BLaER1 treated with 17β-estradiol and CSF1 and Interleukin-3, amounts not matched to agents 10 nM and 100 nM (cell line): Measurements from ENCODE around the gene EYA3.

ENCODE experiments used
- H3K27ac ChIP-seq, 11 experiments: shearing (Covaris generic); formaldehyde crosslinking; 2 replicates each; pipeline ENCODE4 v1.8.1; 2022
- H3K27me3 ChIP-seq, 11 experiments: shearing (Covaris generic); formaldehyde crosslinking; 2 replicates each; pipeline ENCODE4 v1.8.1; 2022
- H3K36me3 ChIP-seq, 11 experiments: shearing (Covaris generic); formaldehyde crosslinking; 2 replicates each; pipeline ENCODE4 v1.8.1; 2022
- H3K4me1 ChIP-seq, 10 experiments: shearing (Covaris generic); formaldehyde crosslinking; 2 replicates each; pipeline ENCODE4 v1.8.1; 2022
- H3K4me2 ChIP-seq, 11 experiments: shearing (Covaris generic); formaldehyde crosslinking; 2 replicates each; pipeline ENCODE4 v1.8.1; 2022
- H3K4me3 ChIP-seq, 10 experiments: shearing (Covaris generic); formaldehyde crosslinking; 2 replicates each; pipeline ENCODE4 v1.8.1; 2022
- H3K9ac ChIP-seq, 11 experiments: shearing (Covaris generic); formaldehyde crosslinking; 2 replicates each; pipeline ENCODE4 v1.8.1; 2022
- H3K9me3 ChIP-seq, 11 experiments: shearing (Covaris generic); formaldehyde crosslinking; replicated peaks in 1 of 11; 2 replicates each; pipeline ENCODE4 v1.8.1; 2022
- H4K20me1 ChIP-seq, 11 experiments: shearing (Covaris generic); formaldehyde crosslinking; 2 replicates each; pipeline ENCODE4 v1.8.1; 2022
- Cebpa-rat ChIP-seq, 11 experiments: shearing (Covaris generic); IDR thresholded peaks; 2 replicates each; pipeline ENCODE4 v1.8.1; 2022

Gene EYA3

DNA sequence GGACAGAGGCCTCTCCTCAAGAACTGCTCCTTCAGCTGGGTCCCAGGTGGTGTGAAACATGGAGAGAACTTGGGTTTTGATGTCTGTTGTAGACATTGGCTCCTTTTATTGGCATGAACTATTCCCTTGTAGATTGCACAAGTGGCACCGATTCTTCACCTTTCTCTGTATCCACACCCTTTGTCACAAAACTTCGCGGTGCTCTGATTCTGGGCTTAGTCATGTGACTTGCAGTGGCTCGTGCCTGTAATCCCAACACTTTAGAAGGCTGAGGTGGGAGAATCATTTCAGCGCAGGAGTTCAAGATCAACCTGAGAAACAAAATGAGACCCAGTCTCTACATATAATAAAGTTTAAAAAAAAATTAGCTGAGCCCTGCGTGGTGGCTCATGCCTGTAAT is 42.5 kb upstream of the EYA3 start:
- peaks cover 48 to 96% (median 60%) of the 10 kb centered on the region in 10 experiments for H3K4me1 ChIP-seq

GRCh38 chr1:28129150-28129549 is 40.7 kb upstream of the EYA3 start:
- H3K4me1 ChIP-seq, result peaks cover 40 to 96% (median 61%) of the 10 kb centered on the region in 10 experiments
- H3K4me2 ChIP-seq, result peak overlapping the region in 5 of 11 experiments; percentile 78 to 97 (median 92); a peak in 10 of 22 replicates
- H3K4me3 ChIP-seq, result no peak overlapping the region
- peak overlapping the region in 2 of 11 experiments; percentile 7 to 11; a peak in 2 of 22 replicates for H3K9ac ChIP-seq
- H3K27ac ChIP-seq, result peak overlapping the region in 7 of 11 experiments; percentile 4 to 91 (median 80); a peak in 9 of 22 replicates
- no peaks in the 10 kb centered on the region for H3K27me3 ChIP-seq
- peaks cover 0 to 7% (median 0%) of the 10 kb centered on the region in 11 experiments; a peak in 1 of 22 replicates for H3K36me3 ChIP-seq
- no peaks in the 10 kb centered on the region for H4K20me1 ChIP-seq
- TF ChIP-seq Cebpa-rat (IDR thresholded peaks at IDR 0.05), result no peak
- H3K9me3 ChIP-seq, result peaks cover 11 to 14% (median 12%) of the 10 kb centered on the region in 11 experiments

More for the DNA sequence above, 42.5 kb upstream of the EYA3 start:
- Histone ChIP-seq H3K27ac (no peak overlapping the region), H3K4me3 (no peak overlapping the region), H3K9me3 (peaks cover 15 to 24% (median 20%) of the 10 kb centered on the region in 11 experiments), H3K27me3 (no peaks in the 10 kb centered on the region), H3K36me3 (peaks cover 0 to 7% (median 0%) of the 10 kb centered on the region in 11 experiments; a peak in 1 of 22 replicates), H3K4me2 (no peak overlapping the region), H4K20me1 (no peaks in the 10 kb centered on the region), H3K9ac (no peak overlapping the region)
- no peak for TF ChIP-seq Cebpa-rat (IDR thresholded peaks at IDR 0.05)

- Histone ChIP-seq H3K9ac (peak overlapping the region in 7 of 11 experiments; percentile 12 to 79 (median 71); a peak in 12 of 22 replicates), H3K4me2 (peak overlapping the region; percentile 28 to 97 (median 84); a peak in 21 of 22 replicates), H3K9me3 (peaks cover 0 to under 1% (median 0%) of the 10 kb centered on the region in 11 experiments; a peak in 1 of 22 replicates), H3K27ac (peak overlapping the region in 9 of 11 experiments; percentile 43 to 91 (median 80); a peak in 17 of 22 replicates), H3K36me3 (no peaks in the 10 kb centered on the region), H3K4me1 (peaks cover 39 to 96% (median 70%) of the 10 kb centered on the region in 10 experiments), H4K20me1 (no peaks in the 10 kb centered on the region), H3K4me3 (peak overlapping the region in 1 of 10 experiments; percentile 8; a peak in 1 of 20 replicates), H3K27me3 (no peaks in the 10 kb centered on the region)
- no peak for TF ChIP-seq Cebpa-rat (IDR thresholded peaks at IDR 0.05)
Observed at GRCh38 chr1:28127617-28128257, 39.3 kb upstream of the EYA3 start.

- Histone ChIP-seq H3K27ac (peak overlapping the region in 10 of 11 experiments; percentile 4 to 91 (median 77); a peak in 18 of 22 replicates), H3K4me3 (peak overlapping the region in 3 of 10 experiments; percentile 31 to 43 (median 33); a peak in 2 of 20 replicates), H4K20me1 (no peaks in the 10 kb centered on the region), H3K36me3 (no peaks in the 10 kb centered on the region), H3K27me3 (no peaks in the 10 kb centered on the region), H3K9ac (peak overlapping the region in 8 of 11 experiments; percentile 9 to 79 (median 70); a peak in 13 of 22 replicates), H3K9me3 (no peaks in the 10 kb centered on the region), H3K4me2 (peak overlapping the region; percentile 28 to 97 (median 84)), H3K4me1 (peaks cover 31 to 96% (median 69%) of the 10 kb centered on the region in 10 experiments)
- no peak for TF ChIP-seq Cebpa-rat (IDR thresholded peaks at IDR 0.05)
Observed at GRCh38 chr1:28126783-28127490, 38.5 kb upstream of the EYA3 start.

DNA sequence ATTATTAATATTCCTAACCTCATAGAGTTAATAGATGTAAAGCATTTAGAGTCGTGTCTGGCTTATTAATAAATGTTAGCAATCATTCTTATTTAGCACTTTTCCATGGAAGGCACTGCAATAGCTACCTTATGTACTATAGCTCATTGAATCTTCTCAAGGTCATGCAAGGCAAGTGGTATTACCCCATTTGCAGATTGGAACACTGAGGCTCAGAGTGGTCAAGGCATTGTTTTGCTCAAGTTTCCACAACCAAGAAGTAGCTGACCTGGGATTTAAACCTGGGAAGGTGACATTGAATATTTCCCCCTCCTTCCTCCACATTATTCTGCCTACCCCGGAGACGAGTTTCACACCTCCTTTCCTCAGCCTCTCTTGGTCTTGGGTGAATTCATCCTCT is 37.8 kb upstream of the EYA3 start:
- Histone ChIP-seq H3K27ac (peak overlapping the region in 9 of 11 experiments; percentile 43 to 91 (median 80); a peak in 18 of 22 replicates), H3K4me2 (peak overlapping the region; percentile 28 to 97 (median 84); a peak in 21 of 22 replicates), H3K4me1 (peaks cover 26 to 97% (median 68%) of the 10 kb centered on the region in 10 experiments), H3K9ac (peak overlapping the region in 8 of 11 experiments; percentile 9 to 79 (median 70); a peak in 14 of 22 replicates), H3K4me3 (peak overlapping the region in 4 of 10 experiments; percentile 19 to 43 (median 32); a peak in 6 of 20 replicates), H4K20me1 (no peaks in the 10 kb centered on the region), H3K36me3 (no peaks in the 10 kb centered on the region), H3K9me3 (peaks cover 0 to 3% (median 0%) of the 10 kb centered on the region in 11 experiments; a peak in 3 of 22 replicates), H3K27me3 (no peaks in the 10 kb centered on the region)
- no peak for TF ChIP-seq Cebpa-rat (IDR thresholded peaks at IDR 0.05)

GRCh38 chr1:28123461-28123961 is 35.1 kb upstream of the EYA3 start:
- TF ChIP-seq Cebpa-rat (IDR thresholded peaks at IDR 0.05), result peak in 10 of 11 experiments; percentile 31 to 87 (median 62); a peak in 10 of 22 replicates
- peak overlapping the region; percentile 24 to 97 (median 57); a peak in 21 of 22 replicates for H3K4me2 ChIP-seq

DNA sequence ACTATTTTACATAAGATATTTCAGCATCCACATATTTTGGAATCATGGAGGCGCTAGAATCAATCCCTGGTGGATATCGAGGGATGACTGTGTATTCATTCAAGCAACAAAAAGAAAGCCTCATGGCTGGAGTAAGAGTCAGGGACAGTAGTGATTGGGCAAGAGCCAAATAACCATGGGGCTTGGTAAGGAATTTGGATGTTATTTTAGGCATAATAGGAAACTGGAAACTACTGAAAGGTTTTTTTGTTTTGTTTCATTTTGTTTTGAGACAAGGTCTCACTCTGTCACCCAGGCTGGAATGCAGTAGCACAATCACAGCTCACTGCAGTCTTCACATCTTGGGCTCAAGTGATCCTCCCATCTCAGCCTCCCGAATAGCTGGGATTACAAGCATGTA is 33.8 kb upstream of the EYA3 start:
- no peak for TF ChIP-seq Cebpa-rat (IDR thresholded peaks at IDR 0.05)
- peaks cover 0 to 20% (median 0%) of the 10 kb centered on the region in 11 experiments; a peak in 7 of 22 replicates for H3K9me3 ChIP-seq

More at GRCh38 chr1:28123461-28123961, 35.1 kb upstream of the EYA3 start:
- Histone ChIP-seq H3K9me3 (peaks cover 0 to 16% (median 0%) of the 10 kb centered on the region in 11 experiments; a peak in 7 of 22 replicates), H3K36me3 (no peaks in the 10 kb centered on the region), H3K4me3 (no peak overlapping the region), H3K4me1 (peaks cover 26 to 99% (median 63%) of the 10 kb centered on the region in 10 experiments), H3K27ac (peak overlapping the region in 10 of 11 experiments; percentile 6 to 91 (median 64); a peak in 17 of 22 replicates), H4K20me1 (no peaks in the 10 kb centered on the region), H3K27me3 (no peaks in the 10 kb centered on the region), H3K9ac (peak overlapping the region in 6 of 11 experiments; percentile 14 to 74 (median 60); a peak in 12 of 22 replicates)

DNA sequence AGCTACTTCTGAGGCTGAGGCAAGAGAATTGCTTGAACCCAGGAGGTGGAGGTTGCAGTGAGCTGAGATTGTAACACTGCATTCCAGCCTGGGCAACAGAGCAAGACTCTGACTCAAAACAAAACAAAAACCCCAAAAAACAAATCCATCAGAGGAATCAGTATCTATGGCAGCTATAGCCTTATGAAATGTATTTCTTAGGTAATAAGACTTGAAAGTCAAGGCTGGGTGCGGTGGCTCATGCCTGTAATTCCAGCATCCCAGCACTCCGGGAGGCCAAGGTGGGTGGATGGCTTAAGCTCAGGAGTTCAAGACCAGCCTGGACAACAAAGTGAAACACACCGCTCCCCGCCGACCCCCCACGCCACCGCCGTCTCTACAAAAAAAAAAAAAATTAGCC is 31.1 kb upstream of the EYA3 start:
- peaks cover 0 to 20% (median 0%) of the 10 kb centered on the region in 11 experiments; a peak in 7 of 22 replicates for H3K9me3 ChIP-seq
- H3K4me3 ChIP-seq, result no peak overlapping the region
- TF ChIP-seq Cebpa-rat (IDR thresholded peaks at IDR 0.05), result no peak
- H4K20me1 ChIP-seq, result no peaks in the 10 kb centered on the region
- no peak overlapping the region; a peak in 1 of 22 replicates for H3K4me2 ChIP-seq
- no peak overlapping the region for H3K9ac ChIP-seq
- H3K4me1 ChIP-seq, result peaks cover 7 to 99% (median 47%) of the 10 kb centered on the region in 10 experiments; a peak in 19 of 20 replicates
- H3K27ac ChIP-seq, result 0 out of 22 replicates have a peak overlapping the region, but pooled peaks of 2 of the 11 experiments have one; percentile 4 to 6
- H3K36me3 ChIP-seq, result no peaks in the 10 kb centered on the region
- no peaks in the 10 kb centered on the region for H3K27me3 ChIP-seq

More for the DNA sequence above, 33.8 kb upstream of the EYA3 start:
- Histone ChIP-seq H3K27me3 (no peaks in the 10 kb centered on the region), H3K27ac (peak overlapping the region in 8 of 11 experiments; percentile 6 to 91 (median 70); a peak in 14 of 22 replicates), H3K4me1 (peaks cover 18 to 99% (median 53%) of the 10 kb centered on the region in 10 experiments), H3K4me3 (no peak overlapping the region), H4K20me1 (no peaks in the 10 kb centered on the region), H3K4me2 (peak overlapping the region in 6 of 11 experiments; percentile 49 to 97 (median 83); a peak in 11 of 22 replicates), H3K36me3 (no peaks in the 10 kb centered on the region), H3K9ac (peak overlapping the region in 4 of 11 experiments; percentile 59 to 74 (median 64); a peak in 5 of 22 replicates)
